Measurements from ENCODE around the gene ARHGAP18.
A peak's percentile ranks its signal among the peaks of the same experiment; 100 is the strongest.

Gene ARHGAP18

GRCh38 chr6:129568015-129568414 is 142.0 kb downstream of the ARHGAP18 start:
- no peak for DNase-seq

- DNase-seq: peak; percentile 36 to 43
Measured at GRCh38 chr6:129567374-129567773, 142.6 kb downstream of the ARHGAP18 start.

GRCh38 chr6:129565811-129566210 is 144.2 kb downstream of the ARHGAP18 start:
- DNase-seq: no peak

- DNase-seq: no peak
Measured at GRCh38 chr6:129565366-129565765, 144.6 kb downstream of the ARHGAP18 start.

- DNase-seq: no peak
Measured at GRCh38 chr6:129558248-129558647, 151.7 kb downstream of the ARHGAP18 start.

- no peak for DNase-seq
Measured at GRCh38 chr6:129555206-129555832, 154.7 kb downstream of the ARHGAP18 start.

GRCh38 chr6:129552413-129552812 is 157.6 kb downstream of the ARHGAP18 start:
- DNase-seq: no peak

- no peak for DNase-seq
Measured at GRCh38 chr6:129551486-129551885, 158.5 kb downstream of the ARHGAP18 start.

GRCh38 chr6:129546702-129547101 is 163.3 kb downstream of the ARHGAP18 start:
- no peak for DNase-seq

GRCh38 chr6:129544892-129545612 is 164.9 kb downstream of the ARHGAP18 start:
- no peak for DNase-seq

GRCh38 chr6:129543981-129544380 is 166.0 kb downstream of the ARHGAP18 start:
- DNase-seq: no peak

GRCh38 chr6:129542705-129543104 is 167.3 kb downstream of the ARHGAP18 start:
- DNase-seq: no peak

GRCh38 chr6:129539032-129539431 is 170.9 kb downstream of the ARHGAP18 start:
- DNase-seq: no peak

GRCh38 chr6:129536271-129536670 is 173.7 kb downstream of the ARHGAP18 start:
- DNase-seq: no peak

GRCh38 chr6:129534926-129535325 is 175.1 kb downstream of the ARHGAP18 start:
- DNase-seq: no peak

Data from stimulated activated CD4-positive, alpha-beta T cell treated with anti-CD3 and anti-CD28 coated beads, Interleukin-2, amount 100 ng/mL, for 48 hours (primary cell).